PC-9 (cell line): ENCODE measurements around the gene IQCN.

Experiments
- EZH2 ChIP-seq: fragments of 200-600 bp; sonication (generic); IDR thresholded peaks from 2 replicates; pipeline ENCODE4 v1.8.0; 2017; ENCODE audit warnings: antibody characterized with exemption, low read depth
- TF ChIP-seq, protein P1 (sequence below): fragments of 200-600 bp; sonication (generic); conservative IDR thresholded peaks from 2 replicates; pipeline ENCODE4 v1.6.1; 2017; ENCODE audit warnings: mixed run types, antibody characterized with exemption, mild to moderate bottlenecking, moderate library complexity

DNA sequence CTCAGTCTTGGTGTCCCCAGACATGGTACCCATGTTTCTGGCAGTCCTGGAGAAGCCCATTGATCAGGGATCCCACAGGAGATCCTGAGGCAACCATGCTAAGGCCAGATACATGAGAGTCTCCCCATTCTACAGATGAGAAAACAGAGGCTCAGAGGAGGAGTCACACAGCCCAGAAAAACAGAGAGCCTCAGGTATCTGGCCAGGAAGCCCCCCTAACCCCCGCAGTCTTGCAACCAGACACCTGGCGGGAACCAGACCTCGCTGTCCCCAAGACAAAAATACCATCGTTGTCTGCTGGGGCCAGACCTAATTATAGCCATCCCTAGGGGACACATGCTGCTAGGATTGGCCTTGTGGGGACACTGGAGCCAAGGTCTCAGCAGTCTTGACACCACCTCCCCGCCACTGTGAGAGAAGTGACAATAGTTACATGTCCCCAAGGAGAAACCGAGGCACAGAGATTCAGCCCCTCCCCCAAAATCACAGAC lies 46.4 kb downstream of the IQCN start:
- TF ChIP-seq, protein P1, sequence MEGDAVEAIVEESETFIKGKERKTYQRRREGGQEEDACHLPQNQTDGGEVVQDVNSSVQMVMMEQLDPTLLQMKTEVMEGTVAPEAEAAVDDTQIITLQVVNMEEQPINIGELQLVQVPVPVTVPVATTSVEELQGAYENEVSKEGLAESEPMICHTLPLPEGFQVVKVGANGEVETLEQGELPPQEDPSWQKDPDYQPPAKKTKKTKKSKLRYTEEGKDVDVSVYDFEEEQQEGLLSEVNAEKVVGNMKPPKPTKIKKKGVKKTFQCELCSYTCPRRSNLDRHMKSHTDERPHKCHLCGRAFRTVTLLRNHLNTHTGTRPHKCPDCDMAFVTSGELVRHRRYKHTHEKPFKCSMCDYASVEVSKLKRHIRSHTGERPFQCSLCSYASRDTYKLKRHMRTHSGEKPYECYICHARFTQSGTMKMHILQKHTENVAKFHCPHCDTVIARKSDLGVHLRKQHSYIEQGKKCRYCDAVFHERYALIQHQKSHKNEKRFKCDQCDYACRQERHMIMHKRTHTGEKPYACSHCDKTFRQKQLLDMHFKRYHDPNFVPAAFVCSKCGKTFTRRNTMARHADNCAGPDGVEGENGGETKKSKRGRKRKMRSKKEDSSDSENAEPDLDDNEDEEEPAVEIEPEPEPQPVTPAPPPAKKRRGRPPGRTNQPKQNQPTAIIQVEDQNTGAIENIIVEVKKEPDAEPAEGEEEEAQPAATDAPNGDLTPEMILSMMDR = no peak
- TF ChIP-seq EZH2 = no peak
